Left renal pelvis (tissue), 4 donors: Measurements from ENCODE around the gene KCNF1. TPM values are rescaled to one million over a fixed set of nuclear protein-coding genes. Genes with fewer than 3 reads are reported as not detected.

ENCODE experiments used
- DNase-seq, 4 donors: peaks; one replicate each; pipeline ENCODE4 v3.0.0-alpha.2; 2013; ENCODE audit warnings: low read depth in 4 of 4, low spot score in 3 of 4
- polyA plus RNA-seq, 4 donors: library from polyadenylated mRNA; unstranded; fragments of 120-200 nt; gene quantifications; one replicate each; pipeline ENCODE4 v1.2.1, GENCODE V29; 2013; ENCODE audit not compliant: insufficient read length in 4 of 4

The KCNF1 gene
- polyA plus RNA-seq, 4 donors = 0.70 to 1.1 (median 0.78) TPM

GRCh38 chr2:10901160-10901939, 10.4 kb upstream of the KCNF1 start:
- no peak for DNase-seq

- no peak for DNase-seq
Observed at GRCh38 chr2:10903861-10904210, 7.9 kb upstream of the KCNF1 start.

GRCh38 chr2:10904455-10904854, 7.3 kb upstream of the KCNF1 start:
- no peak for DNase-seq

GRCh38 chr2:10905006-10905861, 6.5 kb upstream of the KCNF1 start:
- no peak for DNase-seq

DNA sequence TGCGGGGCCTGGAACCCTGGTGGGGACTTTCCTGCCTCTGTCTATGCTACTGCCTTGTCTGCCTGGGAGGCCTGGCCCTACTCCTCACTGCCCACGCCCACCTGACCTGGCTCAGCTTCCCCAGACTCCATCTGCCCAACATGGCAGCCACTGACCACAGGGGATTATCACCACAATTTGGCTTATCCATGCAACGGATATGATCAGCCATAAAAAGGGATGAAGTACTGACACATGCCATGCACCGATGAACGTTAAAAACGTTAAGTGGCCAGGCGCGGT, 5.9 kb upstream of the KCNF1 start:
- no peak for DNase-seq

GRCh38 chr2:10906926-10907625, 4.7 kb upstream of the KCNF1 start:
- DNase-seq = no peak

- no peak for DNase-seq
Observed at GRCh38 chr2:10908195-10908594, 3.5 kb upstream of the KCNF1 start.

- DNase-seq = no peak
Observed at GRCh38 chr2:10909050-10909995, 2.4 kb upstream of the KCNF1 start.

DNA sequence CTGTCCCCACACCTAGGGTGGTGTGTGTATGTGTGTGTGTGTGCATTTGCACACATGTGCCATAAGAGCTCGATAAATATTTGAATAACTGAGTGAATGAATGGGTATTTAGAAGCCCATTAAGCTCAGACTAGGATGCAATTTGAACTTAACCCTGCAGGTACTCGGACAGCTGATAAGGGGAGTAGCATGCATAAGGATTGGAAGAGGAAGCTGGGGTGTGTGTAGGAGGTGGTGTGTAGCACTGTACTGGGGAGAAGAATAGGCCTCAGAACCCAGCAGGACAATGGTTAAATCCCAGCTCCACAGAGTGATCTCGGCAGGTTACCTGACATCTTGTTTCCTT, 1.8 kb upstream of the KCNF1 start:
- DNase-seq = no peak

GRCh38 chr2:10910625-10911024, 1.1 kb upstream of the KCNF1 start:
- no peak for DNase-seq

- no peak for DNase-seq
Observed at GRCh38 chr2:10912076-10912731, 470 bp downstream of the KCNF1 start.

GRCh38 chr2:10912796-10913455, 1.2 kb downstream of the KCNF1 start:
- DNase-seq = no peak

GRCh38 chr2:10913501-10914271, 2.0 kb downstream of the KCNF1 start:
- DNase-seq = no peak

- DNase-seq = no peak
Observed at GRCh38 chr2:10914272-10914693, 2.5 kb downstream of the KCNF1 start.

DNA sequence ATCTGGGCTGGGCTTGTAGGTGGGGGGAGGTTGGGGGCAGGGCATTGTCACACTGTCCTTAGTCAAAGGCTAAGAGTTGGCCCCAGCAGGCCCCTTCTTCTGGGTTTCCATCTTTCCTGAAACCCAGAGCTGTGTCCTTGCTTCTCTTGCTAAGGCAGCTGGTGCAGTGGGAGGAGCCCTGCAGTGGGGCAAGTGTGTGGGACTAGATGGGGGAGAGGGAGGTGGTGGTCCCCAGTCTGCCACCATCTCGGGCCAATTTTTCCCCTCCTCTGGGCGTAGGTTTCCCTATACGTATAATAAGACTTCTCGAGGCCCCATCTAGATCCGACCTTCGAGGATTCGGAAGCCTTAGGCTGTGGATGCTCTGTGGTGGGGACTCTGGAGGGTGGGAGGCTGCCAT, 3.5 kb downstream of the KCNF1 start:
- DNase-seq = no peak

DNA sequence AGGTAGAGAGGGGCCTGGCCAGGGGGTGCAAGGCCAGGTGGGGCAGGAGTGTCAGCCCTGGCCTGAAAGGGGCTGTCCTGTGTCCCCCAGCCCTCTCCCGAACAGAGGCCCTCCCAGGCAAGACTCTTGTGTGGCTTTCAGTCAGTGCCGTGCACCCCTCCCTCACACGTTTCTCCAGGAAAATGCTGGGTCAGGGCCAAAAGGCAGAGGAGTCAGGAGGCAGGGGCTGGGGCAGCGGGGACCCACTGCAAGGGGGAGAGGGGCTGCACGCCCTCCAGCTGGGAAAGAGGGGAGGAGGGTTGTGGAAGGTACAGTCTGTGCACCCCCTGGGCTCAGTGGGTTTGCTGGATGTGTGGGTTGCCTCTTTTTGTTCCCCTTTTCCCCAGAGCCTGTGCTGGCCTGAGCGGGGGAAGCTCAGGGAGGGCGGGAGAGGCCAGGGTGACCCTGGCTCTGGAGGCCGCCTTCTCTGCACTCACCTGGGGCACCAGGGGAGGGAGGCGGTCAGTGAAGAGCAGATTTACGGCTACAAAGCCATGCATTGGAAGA, 4.1 kb downstream of the KCNF1 start:
- no peak for DNase-seq

DNA sequence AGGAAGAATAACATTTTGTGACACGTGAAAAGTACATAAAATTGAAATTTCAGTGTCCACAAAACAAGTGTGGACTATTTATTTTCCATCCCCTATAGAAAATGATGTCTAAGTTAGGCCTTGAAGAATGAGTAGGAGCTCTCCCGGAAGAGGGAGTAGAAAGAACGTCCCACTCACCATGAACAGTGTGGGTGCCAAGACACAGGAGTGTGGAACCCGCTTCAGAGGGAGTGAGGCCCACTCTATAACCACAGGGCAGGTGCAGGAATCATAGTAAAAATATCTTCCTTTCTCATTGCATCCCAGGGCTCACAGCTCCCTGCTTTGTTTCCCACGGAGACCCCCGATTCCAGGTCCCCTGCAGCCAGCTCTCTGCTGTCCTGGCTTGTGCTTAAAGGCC, 5.2 kb downstream of the KCNF1 start:
- no peak for DNase-seq

DNA sequence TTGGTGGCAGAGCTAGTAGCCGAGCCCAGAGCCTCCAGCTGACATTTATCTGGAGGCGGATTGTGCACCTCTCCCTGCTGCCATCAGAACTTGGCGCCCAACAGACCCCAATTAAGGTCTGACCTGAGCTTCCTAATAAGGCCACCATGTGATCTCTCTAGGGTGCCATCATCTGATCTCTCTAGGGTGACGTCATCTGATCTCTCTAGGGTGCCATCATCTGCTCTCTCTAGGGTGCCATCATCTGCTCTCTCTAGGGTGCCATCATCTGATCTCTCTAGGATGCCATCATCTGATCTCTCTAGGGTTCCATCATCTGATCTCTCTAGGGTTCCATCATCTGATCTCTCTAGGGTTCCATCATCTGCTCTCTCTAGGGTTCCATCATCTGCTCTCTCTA, 6.2 kb downstream of the KCNF1 start:
- DNase-seq = no peak
